H1 (cell line): ENCODE data around the gene BMPR1A. TPM values are rescaled to one million over a fixed set of nuclear protein-coding genes. Genes with fewer than 3 reads are reported as not detected.

Source experiments
- CTCF ChIA-PET: fragments of 300-600 bp; sonication (Branson Sonifier 250); formaldehyde crosslinking; loops from one replicate; lab custom pipeline; 2021; ENCODE audit not compliant: partially characterized antibody; lab: Charles Lee
- POLR2A ChIA-PET: fragments of 300-600 bp; sonication (Branson Sonifier 250); formaldehyde crosslinking; loops from one replicate; lab custom pipeline; 2021; ENCODE audit warnings: inconsistent platforms; ENCODE audit not compliant: partially characterized antibody; lab: Charles Lee
- DNase-seq, 2 experiments: peaks; one replicate each; pipeline versions ENCODE4 v3.0.0 to v3.0.0-alpha.2; 2010 to 2022; ENCODE audit warnings: low spot score in 2 of 2, low read depth in 1 of 2, mixed read lengths in 1 of 2
- FAIRE-seq: peaks from 2 replicates; lab custom pipeline; 2011; peaks lifted over from hg19 to GRCh38; lab: Jason Lieb, UNC
- H2AFZ ChIP-seq: 2 replicates; pipeline ENCODE4 v1.8.1; 2012; ENCODE audit warnings: low read length, inconsistent platforms
- H2AK5ac ChIP-seq: 2 replicates; pipeline ENCODE4 v1.6.1; 2013; ENCODE audit warnings: low read depth, low read length
- H2BK120ac ChIP-seq: replicated peaks from 2 replicates; pipeline ENCODE3; 2013; ENCODE audit warnings: low read depth, low read length, inconsistent platforms
- H2BK12ac ChIP-seq: 2 replicates; pipeline ENCODE4 v1.6.1; 2013; ENCODE audit warnings: low read depth, low read length
- H2BK15ac ChIP-seq: 2 replicates; pipeline ENCODE4 v1.6.1; 2013; ENCODE audit warnings: low read length
- H2BK20ac ChIP-seq: 2 replicates; pipeline ENCODE4 v1.6.1; 2013; ENCODE audit warnings: low read length
- H2BK5ac ChIP-seq: 2 replicates; pipeline ENCODE4 v1.6.1; 2013; ENCODE audit warnings: low read depth, low read length
- H3K14ac ChIP-seq: 2 replicates; pipeline ENCODE4 v1.6.1; 2013; ENCODE audit warnings: inconsistent platforms; ENCODE audit not compliant: insufficient read length
- H3K18ac ChIP-seq: 2 replicates; pipeline ENCODE4 v1.6.1; 2013; ENCODE audit warnings: low read length; ENCODE audit errors: extremely low read depth
- H3K23ac ChIP-seq: 2 replicates; pipeline ENCODE4 v1.6.1; 2013; ENCODE audit warnings: inconsistent platforms; ENCODE audit not compliant: insufficient read length
- H3K23me2 ChIP-seq: 2 replicates; pipeline ENCODE4 v1.6.1; 2013; ENCODE audit warnings: low read depth, low read length
- H3K27ac ChIP-seq: 2 replicates; pipeline ENCODE4 v1.6.1; 2011; ENCODE audit warnings: low read depth, low read length, inconsistent platforms
- H3K27me3 ChIP-seq, 4 experiments: replicated peaks in 1 of 4; 1 replicate in 1 of 4; 2 replicates in 3 of 4; pipeline versions ENCODE4 v1.6.1 to v1.8.1; 2011 to 2013; ENCODE audit warnings: low read length in 3 of 4, mild to moderate bottlenecking in 3 of 4, inconsistent platforms in 2 of 4, mixed read lengths in 2 of 4, moderate library complexity in 1 of 4; ENCODE audit not compliant: control insufficient read depth in 3 of 4, insufficient read depth in 3 of 4; ENCODE audit errors: extremely low read depth in 1 of 4
- H3K36me3 ChIP-seq, 4 experiments: 2 replicates each; pipeline versions ENCODE4 v1.6.1 to v1.8.1; 2011 to 2013; ENCODE audit warnings: mild to moderate bottlenecking in 4 of 4, low read length in 3 of 4, moderate library complexity in 2 of 4, control low read depth in 1 of 4, inconsistent platforms in 1 of 4; ENCODE audit not compliant: insufficient read depth in 4 of 4, control insufficient read depth in 2 of 4
- H3K4ac ChIP-seq: replicated peaks from 2 replicates; pipeline ENCODE3; 2013; ENCODE audit warnings: low read length, low read depth, mixed read lengths, inconsistent platforms; ENCODE audit not compliant: insufficient read length
- H3K4me1 ChIP-seq, 4 experiments: replicated peaks in 1 of 4; 1 replicate in 1 of 4; 2 replicates in 3 of 4; pipeline versions ENCODE4 v1.6.1 to v1.8.1; 2011 to 2013; ENCODE audit warnings: low read length in 3 of 4, inconsistent platforms in 2 of 4, mixed read lengths in 1 of 4; ENCODE audit not compliant: insufficient read depth in 4 of 4, control insufficient read depth in 3 of 4
- H3K4me2 ChIP-seq, 2 experiments: 2 replicates each; pipeline versions ENCODE4 v1.6.1 to v1.8.1; 2011 to 2013; ENCODE audit warnings: low read depth in 2 of 2, low read length in 2 of 2, control low read depth in 1 of 2, inconsistent platforms in 1 of 2, mild to moderate bottlenecking in 1 of 2; ENCODE audit not compliant: insufficient read depth in 1 of 2
- H3K4me3 ChIP-seq, 4 experiments: fragments of 200-600, 300-600 bp in 1 of 4; sonication (generic), shearing (Covaris generic), sonication (Bioruptor Twin) in 1 of 4; 2 replicates each; pipeline versions ENCODE4 v1.5.1 to v1.8.1; 2011 to 2016; ENCODE audit warnings: low read length in 4 of 4, low read depth in 3 of 4, control low read depth in 2 of 4, inconsistent platforms in 2 of 4, mild to moderate bottlenecking in 2 of 4, mixed read lengths in 1 of 4, moderate library complexity in 1 of 4; ENCODE audit not compliant: insufficient read depth in 2 of 4; ENCODE audit errors: extremely low read depth in 1 of 4
- H3K56ac ChIP-seq: replicated peaks from 2 replicates; pipeline ENCODE3; 2013; ENCODE audit warnings: low read depth, mild to moderate bottlenecking, mixed read lengths, low read length, inconsistent platforms; ENCODE audit not compliant: insufficient read length
- H3K79me1 ChIP-seq: 2 replicates; pipeline ENCODE4 v1.6.1; 2013; ENCODE audit warnings: low read depth, low read length, control low read depth
- H3K79me2 ChIP-seq, 2 experiments: 2 replicates each; pipeline versions ENCODE4 v1.6.1 to v1.8.1; 2012 to 2013; ENCODE audit warnings: low read length in 2 of 2, mild to moderate bottlenecking in 2 of 2, inconsistent platforms in 1 of 2; ENCODE audit not compliant: insufficient read depth in 2 of 2, control insufficient read depth in 1 of 2
- H3K9ac ChIP-seq, 4 experiments: replicated peaks in 1 of 4; 1 replicate in 1 of 4; 2 replicates in 3 of 4; pipeline versions ENCODE4 v1.6.1 to v1.8.1; 2011 to 2013; ENCODE audit warnings: low read depth in 3 of 4, low read length in 3 of 4, control low read depth in 2 of 4, mild to moderate bottlenecking in 2 of 4, moderate library complexity in 2 of 4, inconsistent platforms in 1 of 4; ENCODE audit errors: extremely low read depth in 1 of 4
- H3K9me3 ChIP-seq, 2 experiments: 2 replicates each; pipeline versions ENCODE4 v1.6.1 to v1.8.1; 2012 to 2013; ENCODE audit warnings: mild to moderate bottlenecking in 2 of 2, moderate library complexity in 2 of 2, control low read depth in 1 of 2, inconsistent platforms in 1 of 2, low read depth in 1 of 2, low read length in 1 of 2, mixed read lengths in 1 of 2; ENCODE audit not compliant: insufficient read depth in 2 of 2
- H4K20me1 ChIP-seq, 2 experiments: replicated peaks in 1 of 2; 2 replicates each; pipeline versions ENCODE3 to v1.8.1; 2011 to 2013; ENCODE audit warnings: inconsistent platforms in 2 of 2, low read length in 2 of 2, mild to moderate bottlenecking in 1 of 2; ENCODE audit not compliant: insufficient read depth in 2 of 2, control insufficient read depth in 1 of 2
- H4K5ac ChIP-seq: 2 replicates; pipeline ENCODE4 v1.6.1; 2013; ENCODE audit warnings: low read length, low read depth, mixed read lengths, inconsistent platforms; ENCODE audit not compliant: insufficient read length
- H4K8ac ChIP-seq: 2 replicates; pipeline ENCODE4 v1.8.0; 2013; ENCODE audit warnings: mild to moderate bottlenecking, moderate library complexity, low read length, inconsistent platforms; ENCODE audit not compliant: insufficient read depth; ENCODE audit errors: extremely low read depth
- H4K91ac ChIP-seq: replicated peaks from 2 replicates; pipeline ENCODE3; 2013; ENCODE audit warnings: low read length, mixed read lengths, inconsistent platforms; ENCODE audit not compliant: insufficient read length
- polyA plus RNA-seq, 7 experiments: library from polyadenylated mRNA; depleted of rRNA in 3 of 7; stranded (reverse) in 5 of 7; unstranded in 2 of 7; fragments of >200 nt in 5 of 7; fragments of 200-250 nt in 2 of 7; gene quantifications; 1 replicate in 5 of 7; 2 replicates in 1 of 7; 4 replicates in 1 of 7; pipeline versions ENCODE4 v1.2.1 to v1.2.3, GENCODE V29; 2011 to 2013; ENCODE audit warnings: missing spikeins in 2 of 7, mixed read lengths in 2 of 7
- total RNA-seq: library from RNA; stranded (reverse); fragmentation: NEBNext Ultra II Directional; extraction: Animal tissue kit (Norgen Biotek cat#: 25700); gene quantifications from 2 replicates; pipeline ENCODE4 v1.2.1, GENCODE V29; 2021

Gene BMPR1A
- total and polyA plus RNA-seq, 2 of the 8 experiments (the other 6 are each of a cell fraction or from before 2014, with no cell fraction given), result 34.4 to 129 TPM

DNA sequence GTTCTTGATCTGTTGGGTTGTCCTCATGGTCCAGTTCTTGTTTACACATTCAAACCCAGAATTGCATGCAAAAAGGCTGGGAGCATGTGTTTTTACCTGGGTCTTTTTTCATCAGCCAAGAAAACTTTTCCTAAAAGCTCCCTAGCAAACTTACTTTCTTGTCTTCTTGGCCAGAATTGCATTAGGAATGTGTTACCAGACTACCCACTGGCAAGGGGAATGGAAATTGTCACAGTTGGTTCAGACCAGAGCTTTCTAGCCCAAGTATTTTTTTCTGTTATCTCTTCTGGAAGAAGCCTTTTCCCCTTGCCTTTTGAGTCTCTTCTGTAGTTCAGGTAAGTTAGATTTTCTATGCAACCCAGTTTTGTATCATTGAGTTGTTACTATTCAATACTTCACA is 77.5 kb downstream of the BMPR1A start:
- Histone ChIP-seq H2BK15ac (no peak overlapping the region), H3K56ac (no peak overlapping the region), H2BK12ac (no peak overlapping the region), H4K91ac (no peak overlapping the region), H4K20me1 (peaks cover 18 to 22% of the 10 kb centered on the region in 2 experiments), H3K14ac (no peak overlapping the region), H4K8ac (no peak overlapping the region), H3K23me2 (no peaks in the 10 kb centered on the region; the same call in none of the 2 replicates), H2AK5ac (no peak overlapping the region), H4K5ac (no peak overlapping the region), H3K4me1 (peaks cover 8 to 10% (median 9%) of the 10 kb centered on the region in 4 experiments; a peak in 6 of 7 replicates), H3K9ac (no peak overlapping the region), H3K9me3 (no peaks in the 10 kb centered on the region), H2BK20ac (no peak overlapping the region), H3K4ac (no peak overlapping the region), H3K79me2 (peaks cover 20 to 100% of the 10 kb centered on the region in 2 experiments; a peak in 3 of 4 replicates), H3K23ac (no peak overlapping the region), H2AFZ (no peak overlapping the region), H2BK5ac (no peak overlapping the region), H3K4me2 (no peak overlapping the region), H3K4me3 (no peak overlapping the region), H3K79me1 (peaks cover 9% of the 10 kb centered on the region), H2BK120ac (no peak overlapping the region), H3K27ac (no peak overlapping the region), H3K27me3 (no peaks in the 10 kb centered on the region), H3K36me3 (peaks cover 0 to 3% (median 0%) of the 10 kb centered on the region in 4 experiments; a peak in 1 of 8 replicates), H3K18ac (no peak overlapping the region)
- ChIA-PET CTCF (interaction anchor here (0.6 to 1.3 kb wide), 5 partner anchors 14 to 192 kb away, joined by 3 to 4 read pairs (median 3); no protein-coding TSS in a partner anchor), POLR2A (interaction anchor here (0.6 to 1.3 kb wide), 6 partner anchors 11 to 82 kb away, joined by 3 to 4 read pairs (median 3); no protein-coding TSS in a partner anchor)
- DNase-seq (no peak), FAIRE-seq (no peak)
